Measurements from ENCODE around the gene EDEM1. TPM values are rescaled to one million over a fixed set of nuclear protein-coding genes. Genes with fewer than 3 reads are reported as not detected.

The EDEM1 gene
- total RNA-seq, 6 donors from 2014 or later, result 84.5 to 307 (median 146) TPM

DNA sequence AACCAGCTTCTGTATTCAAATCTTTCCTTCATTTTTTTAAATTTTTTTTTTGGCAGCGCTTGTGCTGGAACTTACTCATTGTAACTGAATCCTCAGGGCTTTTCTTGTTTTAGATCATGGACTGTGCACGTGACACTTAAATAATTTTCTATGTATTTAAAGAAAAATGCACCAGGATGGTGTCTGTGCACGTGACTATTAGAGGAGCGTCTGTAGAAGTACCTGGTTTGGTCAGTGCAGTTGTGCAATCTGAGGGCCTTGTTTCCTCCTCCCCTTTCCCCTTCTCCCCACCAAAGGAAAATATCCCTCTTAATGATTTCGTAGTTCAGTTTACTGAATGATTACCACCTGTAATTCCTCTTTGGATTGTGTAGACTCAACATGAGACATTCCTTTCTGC lies 31.3 kb downstream of the EDEM1 start:
- H3K4me1 ChIP-seq, result peaks cover 0 to 22% (median 14%) of the 10 kb centered on the region in 4 donors
- TF ChIP-seq EP300 (IDR thresholded peaks at IDR 0.05) (no peak), POLR2A (IDR thresholded peaks at IDR 0.05) (no peak), POLR2AphosphoS5 (IDR thresholded peaks at IDR 0.05) (no peak)
- TF ChIP-seq, protein P1, sequence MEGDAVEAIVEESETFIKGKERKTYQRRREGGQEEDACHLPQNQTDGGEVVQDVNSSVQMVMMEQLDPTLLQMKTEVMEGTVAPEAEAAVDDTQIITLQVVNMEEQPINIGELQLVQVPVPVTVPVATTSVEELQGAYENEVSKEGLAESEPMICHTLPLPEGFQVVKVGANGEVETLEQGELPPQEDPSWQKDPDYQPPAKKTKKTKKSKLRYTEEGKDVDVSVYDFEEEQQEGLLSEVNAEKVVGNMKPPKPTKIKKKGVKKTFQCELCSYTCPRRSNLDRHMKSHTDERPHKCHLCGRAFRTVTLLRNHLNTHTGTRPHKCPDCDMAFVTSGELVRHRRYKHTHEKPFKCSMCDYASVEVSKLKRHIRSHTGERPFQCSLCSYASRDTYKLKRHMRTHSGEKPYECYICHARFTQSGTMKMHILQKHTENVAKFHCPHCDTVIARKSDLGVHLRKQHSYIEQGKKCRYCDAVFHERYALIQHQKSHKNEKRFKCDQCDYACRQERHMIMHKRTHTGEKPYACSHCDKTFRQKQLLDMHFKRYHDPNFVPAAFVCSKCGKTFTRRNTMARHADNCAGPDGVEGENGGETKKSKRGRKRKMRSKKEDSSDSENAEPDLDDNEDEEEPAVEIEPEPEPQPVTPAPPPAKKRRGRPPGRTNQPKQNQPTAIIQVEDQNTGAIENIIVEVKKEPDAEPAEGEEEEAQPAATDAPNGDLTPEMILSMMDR (IDR thresholded peaks at IDR 0.05), result no peak
- peak in 1 of 2 donors; percentile 72 for DNase-seq
- 59 to 64% methylated on average over 5 of the region's 5 CpGs for WGBS, 2 donors
- H3K4me3 ChIP-seq, result no peak overlapping the region
- peak; percentile 49 to 65 for ATAC-seq (ENCODE audit: low FRiP score in 2 of 2)
- H3K27ac ChIP-seq, result peak overlapping the region in 3 of 4 donors; percentile 27 to 69 (median 56)
- peaks cover 26 to 59% (median 44%) of the 10 kb centered on the region in 4 donors for H3K36me3 ChIP-seq
- no peaks in the 10 kb centered on the region for H3K27me3 ChIP-seq
- H3K9me3 ChIP-seq, result no peaks in the 10 kb centered on the region

DNA sequence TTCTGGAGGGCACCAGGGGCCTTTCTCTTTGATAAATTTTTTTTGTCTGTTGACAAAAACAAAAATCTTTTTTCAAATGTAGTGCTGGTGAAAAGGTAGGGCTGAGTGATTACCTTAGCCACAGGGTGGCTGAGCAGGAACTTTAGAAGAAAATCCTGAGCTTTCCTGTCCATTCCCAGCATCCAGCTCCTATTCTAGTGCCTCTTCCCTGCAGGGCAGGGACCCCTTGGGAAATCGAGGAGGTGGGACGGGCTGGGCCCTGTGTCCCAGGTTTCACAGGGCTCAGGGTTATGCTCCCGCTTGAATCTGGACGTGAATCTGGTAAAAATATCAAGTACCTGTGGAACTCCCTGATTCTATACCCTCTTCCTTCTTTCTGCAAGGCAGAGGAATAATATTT lies 31.7 kb downstream of the EDEM1 start:
- no peaks in the 10 kb centered on the region for H3K27me3 ChIP-seq
- peak overlapping the region; percentile 8 to 69 (median 46) for H3K27ac ChIP-seq
- no peak overlapping the region for H3K4me3 ChIP-seq
- DNase-seq (no peak), ATAC-seq (ENCODE audit: low FRiP score in 2 of 2) (no peak)
- WGBS, 2 donors, result 70 to 76% methylated on average over 4 of the region's 4 CpGs
- peaks cover 26 to 55% (median 40%) of the 10 kb centered on the region in 4 donors for H3K36me3 ChIP-seq
- peaks cover 0 to 22% (median 14%) of the 10 kb centered on the region in 4 donors for H3K4me1 ChIP-seq
- no peak for TF ChIP-seq EP300 (IDR thresholded peaks at IDR 0.05)
- TF ChIP-seq POLR2A (IDR thresholded peaks at IDR 0.05), result no peak
- TF ChIP-seq, protein P1 (IDR thresholded peaks at IDR 0.05), result no peak
- no peak for TF ChIP-seq POLR2AphosphoS5 (IDR thresholded peaks at IDR 0.05)
- no peaks in the 10 kb centered on the region for H3K9me3 ChIP-seq

DNA sequence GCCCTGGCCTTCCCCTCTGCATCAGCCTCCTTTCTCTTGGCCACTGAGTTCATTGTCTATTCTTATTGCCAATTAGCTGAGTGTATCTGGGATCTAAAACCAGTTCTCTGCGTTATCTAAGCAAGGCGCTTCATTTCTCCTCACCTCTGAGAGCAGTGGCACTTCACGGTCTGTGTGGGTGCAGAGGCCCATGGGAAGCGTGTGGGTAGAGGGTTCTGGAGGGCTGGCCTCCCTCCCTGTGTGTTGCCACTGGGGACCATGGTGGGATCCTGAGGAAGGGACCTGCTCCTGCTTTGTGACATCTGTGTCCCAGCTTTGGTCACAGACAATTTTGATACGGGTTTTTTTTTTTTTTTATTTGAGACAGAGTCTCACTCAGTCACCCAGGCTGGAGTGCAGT lies 32.7 kb downstream of the EDEM1 start:
- ATAC-seq (ENCODE audit: low FRiP score in 2 of 2) (no peak), DNase-seq (no peak)
- H3K9me3 ChIP-seq, result no peaks in the 10 kb centered on the region
- peaks cover 0 to 22% (median 14%) of the 10 kb centered on the region in 4 donors for H3K4me1 ChIP-seq
- WGBS, 2 donors, result 66 to 69% methylated on average over 5 of the region's 5 CpGs
- H3K36me3 ChIP-seq, result peaks cover 18 to 45% (median 30%) of the 10 kb centered on the region in 4 donors
- TF ChIP-seq, protein P1 (IDR thresholded peaks at IDR 0.05), result no peak
- TF ChIP-seq EP300 (IDR thresholded peaks at IDR 0.05), result no peak
- no peak for TF ChIP-seq POLR2AphosphoS5 (IDR thresholded peaks at IDR 0.05)
- TF ChIP-seq POLR2A (IDR thresholded peaks at IDR 0.05), result no peak
- no peak overlapping the region for H3K27ac ChIP-seq
- H3K27me3 ChIP-seq, result no peaks in the 10 kb centered on the region
- H3K4me3 ChIP-seq, result no peak overlapping the region

DNA sequence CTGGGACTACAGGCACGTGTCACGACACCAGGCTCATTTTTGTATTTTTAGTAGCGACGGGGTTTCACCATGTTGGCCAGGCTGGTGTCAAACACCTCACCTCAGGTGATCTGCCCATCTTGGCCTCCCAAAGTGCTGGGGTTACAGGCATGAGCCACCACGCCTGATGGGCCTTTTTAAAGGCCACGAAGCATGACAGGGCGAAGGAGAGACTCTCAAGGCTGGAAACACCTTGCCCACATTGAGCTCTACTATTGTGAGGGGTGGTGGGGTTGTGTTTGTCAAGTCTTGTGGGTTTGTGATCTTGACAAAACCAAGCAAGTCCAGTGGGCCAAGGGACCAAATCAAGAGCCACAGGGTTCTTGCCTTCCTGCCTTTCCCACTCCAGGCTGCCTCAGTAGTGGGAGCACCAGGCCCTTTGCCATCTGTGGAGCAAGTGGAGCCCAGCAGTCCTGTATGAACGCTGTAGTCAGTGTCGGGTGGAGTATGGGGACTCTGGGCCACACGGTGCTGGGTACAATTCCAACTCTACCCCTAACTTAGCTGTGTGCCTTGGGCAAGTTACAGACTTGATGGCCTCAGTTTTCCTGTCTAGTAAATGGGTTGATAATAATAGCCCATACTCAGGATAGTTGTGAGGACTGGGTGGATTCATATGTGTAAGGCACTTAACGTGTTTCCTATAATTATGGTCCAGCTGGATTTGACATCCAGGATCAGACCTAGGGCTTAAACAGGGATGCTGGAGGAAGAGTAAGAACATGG lies 33.3 kb downstream of the EDEM1 start:
- H3K36me3 ChIP-seq, result peaks cover 15 to 39% (median 24%) of the 10 kb centered on the region in 4 donors
- H3K9me3 ChIP-seq, result no peaks in the 10 kb centered on the region
- no peak overlapping the region for H3K4me3 ChIP-seq
- ATAC-seq (ENCODE audit: low FRiP score in 2 of 2), result no peak
- H3K27me3 ChIP-seq, result no peaks in the 10 kb centered on the region
- 86 to 93% methylated on average over 5 to 10 of the region's 11 CpGs for WGBS, 2 donors
- no peak for DNase-seq
- TF ChIP-seq EP300 (IDR thresholded peaks at IDR 0.05), result no peak
- TF ChIP-seq POLR2A (IDR thresholded peaks at IDR 0.05), result no peak
- no peak for TF ChIP-seq POLR2AphosphoS5 (IDR thresholded peaks at IDR 0.05)
- TF ChIP-seq, protein P1 (IDR thresholded peaks at IDR 0.05), result no peak
- H3K27ac ChIP-seq, result no peak overlapping the region
- H3K4me1 ChIP-seq, result peaks cover 0 to 22% (median 14%) of the 10 kb centered on the region in 4 donors
